ENCODE results near the gene SHANK3.

DNA sequence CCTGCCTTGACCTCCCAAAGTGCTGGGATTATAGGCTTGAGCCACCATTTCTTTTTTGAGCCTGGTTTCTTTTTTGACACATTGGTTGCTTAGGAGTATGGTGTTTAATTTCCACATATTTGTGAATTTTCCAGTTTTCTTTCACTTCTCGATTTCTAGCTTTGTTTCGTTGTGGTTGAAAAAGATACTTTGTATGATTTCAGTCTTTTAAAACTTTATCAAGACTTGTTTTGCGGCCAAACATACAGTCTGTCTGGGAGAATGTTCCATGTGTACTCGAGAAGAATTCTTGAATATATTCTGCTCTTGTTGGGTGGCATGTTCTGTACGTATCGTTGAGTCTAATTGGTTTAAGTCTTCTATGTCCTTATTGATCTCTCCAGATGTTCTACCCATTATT is 20.8 kb downstream of the SHANK3 start:
- TF ChIP-seq, protein P1, sequence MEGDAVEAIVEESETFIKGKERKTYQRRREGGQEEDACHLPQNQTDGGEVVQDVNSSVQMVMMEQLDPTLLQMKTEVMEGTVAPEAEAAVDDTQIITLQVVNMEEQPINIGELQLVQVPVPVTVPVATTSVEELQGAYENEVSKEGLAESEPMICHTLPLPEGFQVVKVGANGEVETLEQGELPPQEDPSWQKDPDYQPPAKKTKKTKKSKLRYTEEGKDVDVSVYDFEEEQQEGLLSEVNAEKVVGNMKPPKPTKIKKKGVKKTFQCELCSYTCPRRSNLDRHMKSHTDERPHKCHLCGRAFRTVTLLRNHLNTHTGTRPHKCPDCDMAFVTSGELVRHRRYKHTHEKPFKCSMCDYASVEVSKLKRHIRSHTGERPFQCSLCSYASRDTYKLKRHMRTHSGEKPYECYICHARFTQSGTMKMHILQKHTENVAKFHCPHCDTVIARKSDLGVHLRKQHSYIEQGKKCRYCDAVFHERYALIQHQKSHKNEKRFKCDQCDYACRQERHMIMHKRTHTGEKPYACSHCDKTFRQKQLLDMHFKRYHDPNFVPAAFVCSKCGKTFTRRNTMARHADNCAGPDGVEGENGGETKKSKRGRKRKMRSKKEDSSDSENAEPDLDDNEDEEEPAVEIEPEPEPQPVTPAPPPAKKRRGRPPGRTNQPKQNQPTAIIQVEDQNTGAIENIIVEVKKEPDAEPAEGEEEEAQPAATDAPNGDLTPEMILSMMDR (optimal IDR thresholded peaks at IDR 0.05 in 1 of 3, IDR thresholded peaks at IDR 0.05 in 1 of 3, conservative IDR thresholded peaks at IDR 0.05 in 1 of 3; ENCODE audit: extremely low read depth in 1 of 3, insufficient read depth in 2 of 3, low read length in 3 of 3): no peak
- TF ChIP-seq EZH2 (IDR thresholded peaks at IDR 0.05; ENCODE audit: low read length): no peak
